ENCODE results near the gene SPRED2.

SPRED2 gene

DNA sequence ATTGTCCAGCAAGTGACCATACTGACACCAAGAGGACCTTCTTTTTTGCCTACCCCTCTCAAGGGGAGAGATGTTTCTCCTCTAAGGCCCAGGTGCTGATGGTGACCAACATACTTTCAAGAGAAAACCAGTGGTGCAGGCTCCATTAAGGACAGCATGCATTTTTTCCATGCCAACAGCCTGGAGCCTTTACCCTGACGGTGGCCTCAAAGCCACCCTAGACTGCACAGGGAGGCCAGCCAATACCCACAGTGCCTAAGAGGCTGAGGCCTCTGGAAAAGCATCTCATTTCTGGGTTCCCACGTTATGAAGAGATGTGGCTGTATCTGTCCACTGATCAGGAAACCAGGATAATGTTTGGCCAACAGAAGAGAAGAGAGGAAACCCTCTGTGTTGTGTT is 19.3 kb downstream of the SPRED2 start:
- DNase-seq (ENCODE audit: low spot score), result no peak

- no peak for DNase-seq (ENCODE audit: low spot score)
Measured at GRCh38 chr2:65411056-65411795, 21.2 kb downstream of the SPRED2 start.

DNA sequence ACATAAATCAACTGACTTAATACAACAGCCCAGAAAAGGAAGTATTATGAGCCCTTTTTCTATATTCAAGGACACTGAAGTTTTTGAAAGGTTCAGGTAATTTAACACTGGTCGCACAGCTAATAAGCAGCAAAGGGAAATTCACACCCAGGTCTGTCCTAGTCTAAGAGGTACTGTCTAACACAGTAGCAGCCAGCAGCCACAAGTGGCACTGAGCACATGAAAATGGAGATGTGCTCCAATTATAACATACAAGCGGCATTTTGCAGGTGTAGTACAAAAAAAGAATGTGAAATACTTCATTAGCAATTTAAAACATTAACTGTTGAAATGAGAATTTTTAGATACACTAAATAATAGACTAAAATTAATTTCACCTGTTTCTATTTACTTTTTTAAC is 23.4 kb downstream of the SPRED2 start:
- no peak for DNase-seq (ENCODE audit: low spot score)

DNA sequence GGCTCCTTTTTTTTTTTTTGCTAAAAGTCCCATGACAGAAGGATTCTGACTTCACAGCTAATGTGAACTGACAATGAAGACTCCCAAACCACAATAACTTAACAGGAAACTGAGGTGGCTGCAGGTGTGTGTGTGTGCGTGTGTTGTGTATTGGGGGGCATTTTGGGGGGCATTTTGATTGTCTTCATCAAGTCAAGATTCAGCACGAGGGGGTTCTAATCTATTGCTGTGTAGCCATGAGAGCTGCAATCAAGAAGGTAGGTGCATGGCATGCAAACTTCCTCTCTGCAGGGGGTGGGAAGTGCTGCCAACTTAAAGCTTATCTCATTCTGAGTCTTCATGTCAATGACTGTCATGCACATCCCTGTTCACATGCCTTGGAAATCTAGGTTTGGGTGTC is 25.2 kb downstream of the SPRED2 start:
- DNase-seq (ENCODE audit: low spot score), result no peak

GRCh38 chr2:65404988-65405697 is 27.3 kb downstream of the SPRED2 start:
- DNase-seq (ENCODE audit: low spot score), result no peak

DNA sequence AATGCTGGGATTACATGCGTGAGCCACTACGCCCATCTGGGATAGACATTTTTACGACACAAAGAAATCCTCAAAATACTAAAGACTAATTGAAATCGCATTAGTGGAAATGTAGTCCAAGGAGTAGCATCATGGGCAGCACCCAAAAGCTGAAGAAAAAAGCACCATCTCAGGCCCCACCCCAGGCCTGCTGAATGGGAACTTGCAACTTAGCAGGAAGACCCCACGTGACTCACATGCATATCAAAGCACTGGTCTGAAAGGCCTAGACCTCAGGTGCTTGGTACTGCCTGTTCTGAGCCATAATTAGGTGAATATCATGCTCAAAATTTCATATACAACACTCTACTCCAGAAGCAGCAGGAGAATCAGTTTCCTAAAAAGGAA is 28.9 kb downstream of the SPRED2 start:
- no peak for DNase-seq (ENCODE audit: low spot score)

DNA sequence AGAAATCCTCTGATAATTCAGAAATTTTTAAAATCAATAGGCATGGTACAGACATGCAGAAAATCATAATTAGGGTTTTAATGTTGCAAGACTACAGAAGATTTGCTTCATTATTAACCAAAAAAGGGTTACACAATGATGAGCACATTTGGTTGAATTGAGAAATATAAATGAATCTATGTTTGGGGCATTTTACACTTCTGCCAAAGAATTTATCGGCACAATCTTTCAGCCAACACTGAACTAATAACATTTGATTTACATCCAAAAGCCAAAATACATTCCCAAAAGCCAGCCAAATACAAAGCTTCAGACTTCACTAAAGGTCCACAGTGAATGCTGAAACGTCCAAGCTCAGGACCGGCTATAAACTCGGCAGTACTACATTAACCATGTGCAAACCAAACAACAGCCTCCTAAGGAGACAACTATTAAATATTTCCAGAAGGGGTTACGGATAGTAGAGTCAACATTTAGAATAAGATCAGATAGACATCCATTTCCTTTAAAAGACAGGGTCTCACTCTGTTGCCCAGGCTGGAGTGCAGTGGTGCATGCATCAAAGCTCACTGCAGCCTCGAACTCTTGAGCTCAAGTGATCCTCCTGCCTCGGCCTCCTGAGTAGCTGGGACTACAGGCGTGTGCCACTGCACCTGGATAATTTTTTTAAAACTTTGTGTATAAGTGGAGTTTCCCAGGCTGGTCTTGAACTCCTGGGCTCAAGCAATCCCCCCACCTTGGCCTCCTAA is 29.4 kb downstream of the SPRED2 start:
- no peak for DNase-seq (ENCODE audit: low spot score)

- DNase-seq (ENCODE audit: low spot score), result no peak
Measured at GRCh38 chr2:65402323-65402722, 30.1 kb downstream of the SPRED2 start.

DNA sequence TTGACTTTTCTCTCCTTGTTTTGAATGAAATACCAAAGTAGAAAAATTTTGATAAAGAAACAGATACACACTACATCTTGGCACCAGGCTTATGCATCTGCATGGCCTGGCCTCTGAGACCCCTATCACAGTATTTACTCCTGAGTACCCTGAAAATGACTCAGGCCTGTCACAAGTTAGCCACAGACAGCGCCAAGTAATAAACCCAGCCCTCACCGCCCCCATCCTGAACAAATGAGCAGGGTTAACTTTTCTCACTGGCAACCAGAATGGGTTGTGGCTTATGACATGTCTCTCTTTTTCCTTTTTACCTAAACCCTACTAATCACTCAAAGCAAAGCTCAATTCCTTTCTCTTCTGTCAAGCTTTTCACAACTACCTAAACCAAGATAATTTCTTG is 35.3 kb downstream of the SPRED2 start:
- DNase-seq (ENCODE audit: low spot score), result no peak

DNA sequence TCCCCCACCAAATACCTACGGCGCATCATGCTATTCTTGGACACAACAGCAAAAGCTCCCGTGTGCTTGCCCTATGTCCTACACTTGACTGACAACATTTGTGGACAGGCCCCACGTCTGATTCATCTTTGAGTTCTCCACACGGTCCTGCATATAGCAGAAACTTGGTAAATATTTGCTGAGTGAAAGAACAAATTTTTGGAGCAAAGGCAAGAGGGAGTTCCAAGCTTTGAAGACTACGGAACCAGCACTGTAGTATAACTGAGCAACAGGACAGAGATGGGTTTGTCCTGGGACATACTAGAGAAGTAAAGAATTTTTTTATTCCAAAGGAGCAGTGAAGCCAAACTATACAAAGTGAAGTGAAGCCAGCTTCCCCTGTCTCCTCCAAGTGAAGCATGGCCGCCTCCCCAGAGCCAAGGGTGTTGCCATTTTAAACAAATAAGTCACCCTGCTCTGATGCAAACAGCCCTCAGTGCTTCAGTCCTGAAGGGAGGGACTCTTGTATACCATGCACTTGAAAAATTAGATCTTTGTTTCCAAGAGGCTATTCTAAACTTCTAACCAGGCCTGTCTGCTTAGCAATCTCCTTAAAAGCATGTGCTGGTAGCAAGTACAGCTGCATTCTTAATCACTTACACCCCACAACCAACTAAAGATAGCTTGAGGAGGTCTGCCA is 35.9 kb downstream of the SPRED2 start:
- no peak for DNase-seq (ENCODE audit: low spot score)

DNA sequence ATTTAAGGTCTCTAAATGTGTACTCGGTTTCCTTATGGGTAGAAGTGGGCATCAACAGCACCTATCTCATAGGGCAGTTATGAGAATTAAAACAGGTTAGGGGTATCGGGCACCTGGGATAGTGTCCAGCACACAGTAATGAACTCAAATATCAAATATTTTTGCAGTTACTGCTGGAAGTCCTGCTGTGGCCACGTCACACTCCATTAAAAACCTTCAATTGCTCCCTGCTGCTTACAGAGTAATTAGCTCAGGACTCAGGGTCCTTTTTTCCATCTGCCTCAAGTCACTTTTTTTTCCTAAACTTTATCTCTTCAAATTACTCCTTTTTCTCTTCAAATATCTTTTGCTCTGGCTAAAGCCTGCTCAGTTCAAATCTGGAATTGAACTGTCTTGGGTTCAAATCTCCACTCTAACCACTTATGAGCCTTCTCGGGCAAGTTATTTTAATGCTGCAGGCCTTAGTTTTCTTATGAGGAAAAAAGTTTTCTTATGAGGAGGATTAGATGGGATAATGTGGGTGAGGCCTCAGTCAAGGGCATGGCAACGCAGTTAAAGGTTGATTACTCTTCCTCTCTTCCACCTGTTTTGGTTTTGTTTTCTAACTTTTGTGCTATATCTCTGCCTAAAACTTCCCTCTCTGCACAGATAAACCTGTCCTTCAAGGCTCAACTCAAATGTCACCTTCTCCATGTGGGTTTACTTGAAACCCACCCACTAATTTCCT is 36.6 kb downstream of the SPRED2 start:
- no peak for DNase-seq (ENCODE audit: low spot score)

GRCh38 chr2:65393743-65394422 is 38.5 kb downstream of the SPRED2 start:
- no peak for DNase-seq (ENCODE audit: low spot score)

- no peak for DNase-seq (ENCODE audit: low spot score)
Measured at GRCh38 chr2:65393046-65393445, 39.4 kb downstream of the SPRED2 start.

DNA sequence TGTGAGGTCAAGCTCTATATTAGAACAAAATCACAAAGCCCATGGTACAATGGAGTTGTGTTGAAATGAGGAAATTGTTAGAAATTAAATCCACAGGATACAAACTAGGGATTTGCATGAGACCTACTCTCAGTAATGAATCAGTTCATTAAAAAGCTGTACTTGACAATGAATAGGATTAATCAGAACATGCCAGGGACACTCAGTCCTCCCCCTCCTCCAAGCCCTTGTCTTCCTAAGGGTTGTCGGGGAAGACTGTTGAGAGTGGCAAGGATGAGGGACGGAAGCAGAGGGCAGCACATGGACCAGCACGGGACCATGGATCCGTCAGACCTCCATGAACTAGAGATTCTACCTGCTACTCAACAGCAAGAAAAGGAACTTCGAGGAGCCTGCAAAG is 39.8 kb downstream of the SPRED2 start:
- DNase-seq (ENCODE audit: low spot score), result no peak

GRCh38 chr2:65390134-65390533 is 42.3 kb downstream of the SPRED2 start:
- DNase-seq (ENCODE audit: low spot score), result no peak

- no peak for DNase-seq (ENCODE audit: low spot score)
Measured at GRCh38 chr2:65389476-65389875, 42.9 kb downstream of the SPRED2 start.

GRCh38 chr2:65388596-65389390 is 43.6 kb downstream of the SPRED2 start:
- DNase-seq (ENCODE audit: low spot score), result no peak

- DNase-seq (ENCODE audit: low spot score), result no peak
Measured at GRCh38 chr2:65388051-65388531, 44.3 kb downstream of the SPRED2 start.

DNA sequence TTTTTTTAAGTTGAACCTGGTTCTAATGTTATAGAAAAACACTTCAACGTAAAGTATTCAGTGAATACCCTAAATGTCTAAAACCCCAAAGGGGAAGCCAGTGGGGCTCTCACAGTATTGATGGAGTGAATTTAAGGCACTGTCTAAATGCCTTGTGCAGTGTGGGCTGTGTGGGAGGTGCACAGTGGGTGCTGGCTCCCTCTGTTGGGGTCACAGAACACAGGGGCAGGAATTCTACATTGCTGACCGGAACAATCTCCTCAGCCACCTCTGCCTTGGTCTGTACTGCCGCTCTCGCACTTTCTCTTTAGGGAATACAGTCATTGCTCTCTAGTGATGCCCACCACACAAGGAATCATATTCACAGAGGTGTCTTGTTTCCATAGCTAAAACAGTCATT is 45.4 kb downstream of the SPRED2 start:
- no peak for DNase-seq (ENCODE audit: low spot score)

DNA sequence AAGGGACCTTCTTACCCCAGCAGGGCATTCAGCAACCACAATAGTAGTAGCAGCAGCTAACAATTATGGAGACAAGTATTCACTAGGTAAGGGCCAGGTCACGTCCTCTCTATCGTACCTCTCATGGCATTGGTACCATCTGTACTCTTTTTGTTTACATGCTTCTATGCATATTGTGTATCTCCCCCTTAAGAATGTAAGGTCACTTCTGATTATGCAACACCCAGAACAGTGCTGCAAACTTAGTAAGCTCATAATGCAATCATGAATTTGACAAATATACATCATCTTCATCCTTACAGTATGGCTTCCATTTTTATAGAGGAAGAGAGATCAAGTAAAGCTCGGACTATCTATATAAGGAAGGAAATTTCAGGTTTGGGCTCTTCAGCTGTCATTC is 46.1 kb downstream of the SPRED2 start:
- DNase-seq (ENCODE audit: low spot score), result no peak

Data from CD4-positive, alpha-beta T cell treated with Interleukin-15 for 4 hours (primary cell).